HG02623 (cell line): ENCODE data around the gene RAB6B.

Experiments used
- ATAC-seq: cut with Tn5 transposase; IDR thresholded peaks from one replicate; pipeline ENCODE4 v1.9.1; 2021; ENCODE audit warnings: moderate library complexity; ENCODE audit not compliant: unreplicated experiment

The RAB6B gene

DNA sequence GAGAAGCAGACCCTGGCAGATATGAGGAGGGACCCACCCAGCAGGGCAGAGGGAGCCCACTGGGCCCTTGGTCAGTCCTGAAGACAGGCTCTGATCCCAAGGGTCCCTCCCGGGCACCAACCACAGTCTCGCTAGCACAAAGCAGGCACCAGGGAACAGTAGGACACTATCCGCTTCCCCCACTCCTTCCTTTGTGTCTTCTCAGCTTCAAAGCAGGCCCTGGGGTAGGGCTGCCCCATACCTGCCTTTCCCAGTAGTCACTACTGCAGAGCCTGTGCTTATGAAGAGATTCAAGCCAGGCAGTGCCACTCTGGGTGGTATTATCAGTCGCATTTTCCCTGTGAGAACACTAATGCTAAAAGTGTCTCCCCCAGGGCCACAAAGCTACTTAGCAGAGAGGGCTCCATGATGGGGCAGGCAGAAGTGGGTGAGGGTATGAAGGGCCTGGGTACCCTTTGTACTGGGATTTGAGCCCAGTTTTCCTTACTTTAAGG, 57.3 kb downstream of the RAB6B start:
- ATAC-seq = no peak

DNA sequence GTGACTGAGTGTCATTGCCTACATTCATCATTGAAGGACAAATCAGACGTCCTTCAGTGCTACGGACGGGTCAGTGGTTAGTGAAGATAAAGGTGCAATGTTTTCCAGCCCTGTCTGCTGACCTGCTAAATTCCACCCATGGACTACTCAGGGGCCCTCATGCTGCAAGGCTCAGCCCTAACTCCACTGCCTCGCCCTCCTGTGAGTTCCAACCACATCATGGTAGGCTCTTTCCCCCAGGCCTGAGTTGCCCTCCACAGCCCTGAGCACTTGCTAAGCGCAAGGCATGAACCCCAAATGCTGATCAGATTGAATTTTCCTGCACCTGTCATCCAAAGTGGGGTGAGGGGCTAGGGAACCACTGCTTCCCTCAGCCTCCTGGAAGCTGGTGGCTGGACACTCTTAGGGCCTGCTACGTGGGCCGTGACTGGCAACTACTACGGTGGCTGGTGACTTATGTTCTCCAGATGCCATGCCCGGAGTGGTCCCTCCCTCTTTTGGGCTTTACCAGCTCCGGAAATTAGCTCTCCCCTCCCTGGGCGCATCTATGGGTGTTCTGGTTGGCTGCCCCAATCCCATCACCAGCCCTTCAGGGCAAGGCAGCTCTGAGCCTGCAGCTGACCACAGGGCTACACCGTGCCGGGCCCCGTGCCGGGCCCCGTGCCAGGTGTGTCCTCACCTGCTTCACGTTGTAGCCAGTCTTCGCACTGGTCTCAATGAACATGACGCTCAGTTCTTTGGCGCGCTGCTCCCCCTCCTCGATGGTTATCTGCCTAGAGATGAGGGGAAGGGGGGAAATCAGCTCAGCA, 58.0 kb downstream of the RAB6B start:
- ATAC-seq = no peak

DNA sequence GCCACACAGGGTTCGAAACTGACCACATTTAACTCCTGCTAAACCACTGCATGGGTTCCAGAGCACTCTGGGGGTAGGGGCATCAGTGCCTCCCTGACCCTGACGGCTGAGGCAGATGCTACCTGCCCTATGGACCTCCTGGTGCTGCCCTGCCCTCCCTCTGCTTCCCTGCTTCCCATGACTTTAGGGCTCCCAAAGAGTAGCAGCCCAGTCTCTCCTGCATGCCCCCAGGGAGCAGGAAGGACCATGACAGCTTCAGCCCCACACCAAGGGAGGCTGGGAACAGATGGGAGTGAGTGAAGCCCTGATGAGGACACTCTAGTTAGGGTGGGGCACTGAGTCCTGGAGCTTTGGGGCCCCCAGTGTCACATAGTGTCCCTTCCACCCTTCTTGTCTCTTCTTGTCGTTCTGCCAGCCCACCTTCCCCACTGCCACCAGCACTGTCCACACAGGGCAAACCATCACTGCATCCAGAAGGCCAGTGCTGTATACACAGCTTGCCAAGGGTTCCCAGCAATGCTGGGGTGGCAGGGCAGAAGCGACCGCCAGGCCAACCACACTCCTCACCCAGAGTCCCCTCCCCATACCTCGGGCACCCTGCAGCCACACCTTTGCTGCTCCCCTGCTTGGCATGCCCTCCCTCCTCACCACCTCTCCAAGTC, 59.1 kb downstream of the RAB6B start:
- ATAC-seq = no peak

DNA sequence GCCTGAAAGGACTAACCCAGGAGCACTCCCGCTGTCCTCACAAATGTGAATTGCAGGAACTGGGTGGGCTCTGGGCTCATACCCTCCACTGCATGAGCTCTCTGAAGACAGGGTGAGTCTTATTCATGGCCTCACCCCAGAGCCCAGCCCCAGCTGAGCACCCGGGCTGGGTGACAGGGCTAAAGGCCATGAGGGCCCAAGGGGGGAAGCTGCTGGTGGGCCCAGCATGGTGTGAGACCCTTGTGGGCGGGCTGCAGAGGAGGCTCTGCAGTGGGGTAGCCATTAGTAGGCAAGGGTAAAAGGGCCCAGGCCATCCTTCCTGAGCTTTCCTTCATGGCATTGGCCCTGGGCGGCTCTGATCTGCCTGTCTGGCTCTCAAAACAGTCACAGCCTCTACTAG, 59.7 kb downstream of the RAB6B start:
- ATAC-seq = no peak

DNA sequence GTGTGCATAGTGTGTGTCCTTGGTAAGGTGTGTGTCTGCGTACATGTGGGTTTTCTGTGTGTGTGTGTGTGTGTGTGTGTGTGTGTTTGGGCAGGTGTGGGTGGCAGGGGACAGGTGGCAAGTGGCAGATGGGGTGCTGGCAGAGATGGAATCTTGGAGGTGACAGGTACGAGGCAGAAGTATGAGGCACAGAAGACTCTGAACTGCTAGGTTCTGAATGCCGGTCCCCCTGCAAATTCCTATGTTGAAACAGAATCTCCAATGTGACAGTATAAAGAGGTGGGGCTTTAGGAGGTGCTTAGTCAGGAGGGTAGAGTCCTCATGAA, 60.3 kb downstream of the RAB6B start:
- no peak for ATAC-seq

DNA sequence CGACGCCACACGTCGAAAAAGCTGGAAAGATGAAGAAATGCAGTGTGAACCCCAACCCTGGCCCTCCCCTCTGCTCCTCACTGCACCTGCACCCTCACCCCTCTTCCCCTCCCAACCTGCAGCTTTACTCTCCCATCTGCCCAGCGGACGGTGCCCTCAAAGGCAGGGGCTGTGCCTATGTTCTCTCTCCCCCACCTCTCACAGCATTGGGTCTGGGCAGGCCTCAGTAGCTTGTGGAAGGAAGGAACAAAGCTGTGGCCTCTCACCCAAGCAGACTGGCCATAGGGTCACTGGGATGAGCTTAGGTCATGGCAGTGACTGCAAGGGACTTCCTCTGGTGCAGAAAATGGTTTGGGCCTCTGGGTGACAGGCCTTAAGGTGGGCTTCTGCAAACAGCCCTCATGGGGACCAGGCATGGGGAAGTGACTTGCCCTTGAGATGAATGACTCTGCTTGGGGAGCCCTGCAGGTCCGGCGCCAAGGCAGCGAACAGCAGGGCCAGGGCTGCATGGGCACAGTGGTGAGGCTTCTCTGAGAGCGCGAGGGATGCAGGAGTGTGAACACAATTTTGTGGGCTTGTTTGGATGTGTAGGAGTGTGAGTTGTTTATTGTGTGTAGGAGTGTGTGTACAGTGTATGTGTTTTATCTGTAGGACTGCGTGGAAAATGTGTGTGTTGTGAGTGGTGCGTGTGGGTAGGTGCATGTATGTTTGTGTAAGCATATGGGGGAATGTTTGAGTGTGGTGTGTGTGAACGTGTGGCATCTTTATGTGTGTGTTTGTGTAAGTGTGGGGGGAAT, 60.9 kb downstream of the RAB6B start:
- ATAC-seq = no peak

DNA sequence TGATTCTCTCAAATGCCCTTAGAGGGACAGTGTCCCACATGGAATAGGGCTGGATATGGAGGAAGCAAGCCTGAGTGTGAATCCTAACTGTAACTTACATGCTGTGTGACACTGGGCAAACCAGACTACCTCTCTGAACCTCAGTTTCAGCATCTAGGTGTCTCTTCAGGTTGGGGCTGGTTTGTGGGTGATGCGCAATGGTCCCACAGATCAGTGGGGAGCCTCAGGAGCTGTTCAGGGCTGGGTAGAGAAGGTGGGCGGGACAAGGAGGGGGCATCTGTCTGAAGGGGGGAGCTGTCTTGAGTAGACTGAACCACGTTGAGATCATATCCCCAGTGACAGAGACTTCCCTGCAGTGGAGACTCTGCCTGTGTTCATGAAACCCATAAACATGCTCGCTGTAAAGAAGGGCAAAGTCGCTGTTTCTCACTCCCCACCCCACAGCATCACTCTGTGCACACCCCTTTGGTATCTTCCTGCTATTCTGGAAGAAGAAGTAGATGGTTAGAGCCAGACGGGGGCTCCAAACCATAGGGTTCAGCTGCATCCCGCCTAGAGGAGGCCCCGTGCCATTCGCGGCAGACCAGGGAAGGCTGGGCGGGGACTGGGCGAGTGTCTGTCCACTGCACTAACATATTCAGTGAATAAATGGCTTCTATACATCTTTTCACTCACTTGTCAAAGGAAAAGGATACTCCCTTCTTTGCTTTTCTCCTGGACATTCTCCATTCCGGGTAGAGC, 61.6 kb downstream of the RAB6B start:
- no peak for ATAC-seq

DNA sequence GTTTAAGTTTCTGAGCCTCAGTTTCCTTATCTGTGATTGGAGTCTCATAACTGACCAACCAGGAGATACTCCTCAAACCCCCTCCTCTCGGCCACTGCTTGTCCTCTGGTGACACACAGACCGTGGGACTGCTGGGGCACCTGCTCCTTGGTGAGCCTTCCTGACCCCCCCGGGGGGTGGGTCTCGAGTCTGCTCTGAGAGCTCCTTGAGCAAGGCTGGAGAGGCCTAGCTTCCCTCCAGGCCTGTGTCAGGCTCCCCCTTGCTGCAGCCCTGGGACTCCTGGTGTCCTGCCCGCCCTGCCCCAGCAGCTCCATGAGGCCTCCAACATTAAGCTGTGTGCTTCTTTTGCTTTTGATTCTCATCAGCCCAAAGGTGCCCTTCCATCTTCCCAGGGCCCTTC, 62.4 kb downstream of the RAB6B start:
- ATAC-seq = no peak

DNA sequence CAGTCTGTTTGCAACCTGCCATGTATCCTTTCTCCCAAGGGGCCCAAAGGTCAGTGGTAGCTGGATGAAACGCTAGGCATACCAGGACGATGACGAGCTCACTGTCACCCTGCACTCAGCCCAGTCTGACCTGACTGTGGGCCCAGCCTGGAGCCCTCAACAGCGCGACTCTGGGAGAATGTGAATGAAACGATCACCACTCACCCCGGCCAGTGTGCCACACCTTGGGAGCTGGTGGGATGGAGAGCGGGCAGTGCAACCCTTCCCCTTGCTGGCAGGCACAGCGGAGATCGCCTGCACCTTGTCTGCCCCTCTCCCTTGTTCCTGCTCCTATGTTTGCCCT, 62.9 kb downstream of the RAB6B start:
- ATAC-seq = no peak

DNA sequence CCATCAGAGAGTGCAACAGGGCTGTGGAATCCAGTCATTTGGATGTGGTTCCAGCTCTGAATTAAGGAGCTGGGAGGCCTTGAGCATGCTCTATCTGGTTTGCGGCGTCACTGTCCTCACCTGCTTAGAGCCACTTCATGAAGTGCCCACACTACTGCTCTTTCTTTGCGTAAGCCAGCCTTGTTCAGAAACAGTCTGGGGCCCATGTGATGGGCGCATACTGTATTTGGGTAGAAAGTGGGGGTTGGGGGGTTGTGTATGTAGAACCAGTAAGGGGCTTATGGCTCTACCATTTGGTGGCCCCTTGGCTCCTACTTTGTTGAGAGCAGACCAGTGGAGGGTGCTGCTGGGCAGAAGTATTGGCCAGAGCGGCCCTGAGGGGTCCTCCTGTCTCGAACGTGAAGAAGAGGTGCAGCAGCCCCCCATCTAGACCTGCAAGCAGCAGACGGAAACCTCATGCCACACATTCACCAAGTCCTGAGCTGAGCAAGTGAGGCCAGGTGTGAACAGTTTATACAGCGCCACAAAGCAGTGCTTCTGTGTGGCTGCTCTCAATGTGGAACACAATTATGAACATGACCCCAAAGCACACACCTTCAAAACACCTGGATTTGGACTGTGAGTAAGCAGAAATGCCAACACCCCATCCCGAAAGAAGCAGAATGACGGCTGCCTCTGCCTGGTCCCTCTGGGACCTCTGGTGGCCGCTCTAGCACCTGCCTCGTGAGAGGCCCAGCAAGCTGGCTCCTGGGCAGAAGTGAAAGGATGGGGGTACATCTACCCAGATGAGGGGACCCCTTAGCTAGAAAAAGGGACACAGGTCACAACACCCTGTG, 63.5 kb downstream of the RAB6B start:
- no peak for ATAC-seq

DNA sequence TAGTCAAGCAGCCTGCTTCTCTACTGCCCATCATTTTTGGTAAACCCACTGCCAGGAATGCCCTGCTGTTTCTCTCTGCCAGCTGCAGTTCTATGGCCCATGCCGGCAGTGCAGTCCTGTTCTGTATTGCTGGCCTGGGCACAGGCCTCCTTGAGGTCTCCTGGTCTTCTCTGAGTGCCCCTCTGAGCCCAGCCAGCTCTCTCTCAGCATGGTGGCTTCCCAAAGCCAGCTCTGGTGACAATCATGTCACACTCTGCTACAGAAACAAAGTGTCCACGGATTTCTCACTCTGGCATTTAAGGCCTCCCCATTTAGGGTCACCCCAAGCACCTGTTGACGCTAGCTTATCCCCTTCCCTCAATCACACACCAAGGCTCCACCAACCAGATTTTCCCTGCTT, 65.6 kb downstream of the RAB6B start:
- no peak for ATAC-seq

DNA sequence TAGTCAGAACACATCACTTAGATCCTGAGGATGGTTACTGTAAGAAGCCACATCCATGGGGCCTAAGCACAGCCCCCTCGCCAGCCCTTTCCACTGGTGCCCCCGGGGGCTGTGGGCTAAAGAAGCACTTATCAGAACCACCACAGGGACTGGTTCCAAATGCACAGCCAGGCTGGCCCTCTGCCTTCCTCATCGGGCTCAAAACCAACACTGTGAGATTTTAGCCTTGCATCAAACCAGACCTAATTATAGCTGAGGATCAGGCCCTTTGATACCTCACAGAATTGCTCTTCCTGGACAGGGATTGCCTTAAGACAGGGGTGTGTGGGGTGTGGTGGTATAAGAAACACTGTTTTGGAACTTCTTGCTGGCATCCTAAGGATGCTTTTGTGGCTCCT, 66.4 kb downstream of the RAB6B start:
- ATAC-seq = no peak

DNA sequence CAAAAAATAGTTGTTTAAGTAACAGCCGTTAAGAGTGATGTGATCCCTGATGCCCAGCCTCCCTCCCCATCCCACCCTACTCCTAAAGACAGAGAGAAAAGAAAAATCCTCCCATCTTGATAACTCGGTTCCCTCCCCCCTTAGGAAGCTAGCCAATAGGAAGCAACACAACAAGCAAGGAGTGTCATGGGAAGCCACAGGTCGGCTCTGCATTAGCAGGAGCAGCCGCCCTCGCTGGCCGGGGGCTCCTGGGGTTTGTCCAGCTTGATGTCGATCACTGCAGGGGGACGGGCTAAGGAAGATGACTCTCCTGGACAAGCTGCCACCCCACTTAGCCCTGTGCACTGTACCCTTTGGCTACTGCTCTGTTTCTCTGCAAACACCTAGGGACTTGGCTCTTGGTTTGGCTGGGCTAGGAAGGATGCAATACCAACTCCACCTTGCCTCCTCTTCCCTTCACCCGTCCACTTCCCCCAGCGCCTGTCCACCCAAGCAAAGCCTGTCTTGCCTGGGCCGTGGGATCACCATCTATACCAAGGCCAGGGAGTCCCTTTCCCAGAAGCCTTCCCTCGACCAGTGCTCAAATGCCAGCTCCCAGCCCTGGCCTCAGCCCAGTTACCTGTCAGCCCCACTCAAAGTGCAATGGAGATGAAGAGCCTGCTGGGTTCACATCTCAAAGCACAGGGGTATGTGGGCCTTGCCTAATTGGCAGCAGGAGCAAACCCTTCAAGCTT, 66.9 kb downstream of the RAB6B start:
- no peak for ATAC-seq

DNA sequence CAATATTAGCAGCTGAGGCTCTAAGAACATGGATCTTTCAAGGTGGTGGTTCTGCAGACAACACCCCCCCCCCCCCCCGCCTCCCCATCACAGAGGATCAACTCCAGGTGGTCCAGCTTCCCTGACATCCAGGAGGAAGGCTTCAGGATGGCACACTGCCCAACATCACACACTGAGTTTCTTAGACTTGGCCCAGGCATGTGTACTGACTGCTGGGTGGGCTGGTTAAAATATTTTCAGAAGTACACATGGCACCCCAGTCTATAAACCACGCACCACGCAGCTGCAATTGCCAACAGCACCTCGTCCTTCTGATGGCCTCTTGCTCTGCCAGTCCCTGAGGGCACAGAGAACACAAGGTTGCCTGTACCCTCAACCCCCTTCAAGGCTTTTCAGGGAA, 68.0 kb downstream of the RAB6B start:
- no peak for ATAC-seq

DNA sequence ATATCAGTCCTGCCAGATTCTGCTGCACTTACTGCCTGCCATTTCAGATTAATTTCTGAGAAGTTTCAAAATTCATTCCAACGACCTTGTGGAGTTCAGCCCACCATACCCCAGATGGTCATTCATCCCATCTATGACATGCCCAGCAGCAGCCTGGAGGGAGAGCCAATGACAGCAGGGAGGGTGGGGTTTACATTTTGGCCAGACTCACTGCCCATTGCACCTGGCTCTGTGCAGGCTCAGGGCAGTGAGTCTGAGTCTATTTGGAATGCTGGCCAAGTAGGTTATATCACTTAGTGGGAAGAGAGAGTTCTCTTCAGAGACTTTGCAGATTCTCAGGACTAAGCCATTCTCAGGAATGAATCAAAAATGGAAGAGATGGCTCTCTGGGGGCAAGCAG, 68.5 kb downstream of the RAB6B start:
- ATAC-seq = no peak

DNA sequence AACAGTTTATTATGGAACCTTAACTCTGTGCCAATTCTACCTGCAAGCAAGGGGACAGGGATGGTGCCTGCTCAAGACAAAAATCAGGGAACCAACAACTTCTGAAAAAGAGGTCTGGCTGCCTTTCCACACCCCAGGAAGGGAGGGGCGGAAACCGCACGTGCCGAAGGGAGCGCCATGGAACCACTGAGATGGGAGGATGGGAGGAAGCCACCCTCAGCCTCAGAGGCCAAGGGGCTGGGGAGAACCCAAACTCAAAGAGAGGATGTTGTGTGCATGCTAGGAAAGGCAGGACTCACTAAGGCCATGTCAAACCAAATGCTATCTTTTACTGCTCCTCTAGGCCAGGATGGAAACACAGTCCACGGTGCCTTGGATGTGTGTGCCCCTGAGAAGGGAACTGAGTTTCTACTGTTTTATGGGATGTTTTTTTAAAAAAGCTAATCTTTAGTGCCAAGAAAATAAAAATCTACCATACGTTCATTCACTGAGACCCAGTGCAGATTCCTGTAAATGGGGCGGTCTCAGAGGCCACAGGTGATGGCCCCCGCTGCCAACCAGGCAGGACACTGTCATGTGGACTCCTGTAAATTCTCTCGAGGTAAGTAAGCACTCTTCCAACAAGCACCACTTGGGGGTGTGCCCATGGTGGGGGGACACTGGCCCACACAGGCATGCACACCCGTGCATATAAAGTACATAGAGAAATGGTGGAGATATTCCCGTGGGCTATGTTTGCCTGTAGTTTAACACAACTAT, 69.5 kb downstream of the RAB6B start:
- ATAC-seq = no peak

DNA sequence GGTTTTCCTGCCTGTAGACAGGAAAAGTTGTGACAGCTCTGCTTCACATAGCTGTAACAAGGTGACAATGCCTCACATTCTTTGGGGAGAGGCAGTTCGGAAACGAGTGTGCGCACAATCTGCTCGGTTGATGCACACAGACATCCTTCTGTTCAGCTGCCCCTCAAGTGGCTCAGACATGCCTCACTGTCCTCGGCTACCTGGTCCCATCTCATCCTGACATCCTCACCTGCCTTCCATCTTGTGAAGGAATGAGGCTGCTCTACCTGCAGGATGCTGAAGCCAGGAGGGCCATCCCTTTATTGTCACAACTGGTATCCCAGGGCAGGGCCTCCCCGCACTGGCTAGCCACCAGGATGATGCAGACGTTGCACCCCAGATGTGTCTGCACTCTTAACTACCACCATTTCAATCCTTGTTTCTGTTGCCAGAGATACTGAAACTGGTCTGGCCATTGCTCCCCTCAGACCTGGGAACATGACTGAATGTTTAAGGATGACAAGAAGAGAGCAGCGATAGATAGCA, 70.7 kb downstream of the RAB6B start:
- ATAC-seq = no peak

DNA sequence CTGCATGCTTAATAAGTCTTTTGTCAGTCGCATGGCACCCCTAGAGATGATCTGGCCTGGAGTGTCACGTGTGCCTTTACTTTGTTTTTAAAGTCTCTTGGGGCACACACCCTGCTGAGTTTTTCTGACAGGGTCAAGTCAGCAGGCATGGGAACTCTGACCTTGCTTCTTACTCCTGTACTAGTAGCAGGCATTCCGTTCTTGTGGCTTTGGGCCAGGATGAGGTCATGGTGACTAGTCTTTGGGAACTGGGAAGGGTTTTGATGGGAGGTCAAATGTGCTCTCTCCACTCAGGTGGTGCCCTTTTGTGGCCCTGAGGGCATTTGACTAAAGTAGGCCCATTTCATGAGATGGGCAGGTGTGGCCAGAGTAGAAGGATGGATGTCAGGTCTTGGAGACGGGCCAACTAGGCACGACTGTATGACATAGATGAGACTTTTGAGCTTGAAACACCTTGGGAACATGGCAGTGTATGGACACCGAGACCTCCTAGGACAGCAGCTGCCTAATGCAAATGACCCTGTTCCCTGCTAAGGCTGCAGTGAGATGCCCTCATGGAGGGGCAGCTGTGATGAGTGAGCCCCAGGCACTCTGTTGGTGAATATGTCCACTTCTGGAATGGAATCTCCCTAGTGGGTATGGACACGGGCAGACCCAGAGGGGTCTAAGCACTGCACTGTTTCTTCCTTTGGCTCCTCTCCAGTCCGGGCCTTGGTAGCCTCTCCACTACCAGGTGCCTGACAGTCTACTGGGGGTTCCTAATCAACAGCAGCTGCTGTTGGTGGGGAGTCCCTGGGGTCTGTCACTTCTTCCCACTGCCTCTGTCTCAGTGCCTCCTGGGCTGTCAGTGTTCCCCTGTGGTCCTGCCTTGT, 73.7 kb downstream of the RAB6B start:
- no peak for ATAC-seq
